Ascending aorta (tissue), 2 donors: ENCODE data around the gene BBX. TPM values are rescaled to one million over a fixed set of nuclear protein-coding genes. Genes with fewer than 3 reads are reported as not detected.
A peak's percentile ranks its signal among the peaks of the same experiment; 100 is the strongest.

Source experiments
- DNase-seq, 2 donors: peaks; one replicate each; pipeline ENCODE4 v3.0.0-alpha.2; 2019; ENCODE audit warnings: low spot score in 2 of 2
- H3K27ac ChIP-seq, 2 donors: fragments of 200-600 bp; sonication (generic); one replicate each; pipeline ENCODE4 v1.5.1; 2016 to 2017; ENCODE audit warnings: mild to moderate bottlenecking in 1 of 2
- H3K27me3 ChIP-seq: fragments of 200-600 bp; sonication (generic); one replicate; pipeline ENCODE4 v1.5.1; 2017
- H3K36me3 ChIP-seq, 2 donors: fragments of 200-600 bp; sonication (generic); one replicate each; pipeline ENCODE4 v1.5.1; 2016
- H3K4me1 ChIP-seq, 2 donors: fragments of 200-600 bp; sonication (generic); one replicate each; pipeline ENCODE4 v1.5.1; 2016 to 2017; ENCODE audit warnings: mild to moderate bottlenecking in 1 of 2
- H3K4me3 ChIP-seq, 2 donors: fragments of 200-600 bp; sonication (generic); one replicate each; pipeline ENCODE4 v1.5.1; 2016 to 2017; ENCODE audit warnings: mild to moderate bottlenecking in 1 of 2
- H3K9me3 ChIP-seq, 2 donors: fragments of 200-600 bp; sonication (generic); one replicate each; pipeline ENCODE4 v1.5.1; 2016
- CTCF ChIP-seq, 3 experiments: fragments of 200-600 bp in 2 of 3; fragments of 450-650 bp in 1 of 3; sonication (generic) in 2 of 3; IDR thresholded peaks; one replicate each; pipeline ENCODE4 v1.5.1; 2016 to 2019; ENCODE audit warnings: antibody characterized with exemption in 3 of 3, mild to moderate bottlenecking in 1 of 3, moderate library complexity in 1 of 3
- intact Hi-C: fragments of 100-400 bp; cut with DNase I; formaldehyde crosslinking; loops from one replicate; pipeline ENCODE4 v1.15.1; 2023
- total RNA-seq: library from RNA; depleted of rRNA; stranded (reverse); fragments of >200 nt; gene quantifications from one replicate; pipeline ENCODE4 v1.1.0, GENCODE V29; 2016

BBX gene
- total RNA-seq, 1 donor from 2014 or later, result 18.0 TPM

GRCh38 chr3:107657971-107658370 lies 135.2 kb downstream of the BBX start:
- H3K9me3 ChIP-seq, result no peaks in the 10 kb centered on the region
- no peak for DNase-seq
- no peaks in the 10 kb centered on the region for H3K36me3 ChIP-seq
- no peak overlapping the region for H3K27ac ChIP-seq
- peaks cover 3 to 17% of the 10 kb centered on the region in 2 donors for H3K4me1 ChIP-seq
- intact Hi-C loops, result loop anchor here (10.0 kb wide), 1 partner anchor 83 kb away; no protein-coding TSS in a partner anchor
- TF ChIP-seq CTCF (IDR thresholded peaks at IDR 0.05), result no peak
- H3K4me3 ChIP-seq, result no peak overlapping the region
- H3K27me3 ChIP-seq, result no peaks in the 10 kb centered on the region

- Histone ChIP-seq H3K36me3 (no peaks in the 10 kb centered on the region), H3K4me1 (peaks cover 3 to 33% of the 10 kb centered on the region in 2 donors), H3K9me3 (no peaks in the 10 kb centered on the region), H3K27me3 (no peaks in the 10 kb centered on the region), H3K4me3 (no peak overlapping the region), H3K27ac (no peak overlapping the region)
- TF ChIP-seq CTCF (IDR thresholded peaks at IDR 0.05), result peak; percentile 24 to 67 (median 56)
- DNase-seq, result no peak
- intact Hi-C loops, result loop anchor here (2.0 to 10.0 kb wide), 7 partner anchors 80 to 564 kb away; partner anchors contain the start of gene IFT57
These were observed 137.7 kb downstream of the BBX start for GRCh38 chr3:107660306-107660976.

- no peaks in the 10 kb centered on the region for H3K36me3 ChIP-seq
- H3K4me3 ChIP-seq, result peak overlapping the region; percentile 35 to 57
- intact Hi-C loops, result loop anchor here (2.0 to 10.0 kb wide), 8 partner anchors 15 to 563 kb away; partner anchors contain the start of gene IFT57
- H3K27ac ChIP-seq, result peak overlapping the region; percentile 76 to 80
- peaks cover 3 to 34% of the 10 kb centered on the region in 2 donors for H3K4me1 ChIP-seq
- TF ChIP-seq CTCF (IDR thresholded peaks at IDR 0.05), result no peak
- no peak for DNase-seq
- H3K9me3 ChIP-seq, result no peaks in the 10 kb centered on the region
- no peaks in the 10 kb centered on the region for H3K27me3 ChIP-seq
These were observed 138.8 kb downstream of the BBX start for GRCh38 chr3:107661447-107662123.

- no peaks in the 10 kb centered on the region for H3K36me3 ChIP-seq
- TF ChIP-seq CTCF (IDR thresholded peaks at IDR 0.05), result no peak
- H3K4me1 ChIP-seq, result peaks cover 3 to 34% of the 10 kb centered on the region in 2 donors
- H3K9me3 ChIP-seq, result no peaks in the 10 kb centered on the region
- peak in 1 of 2 donors; percentile 85 for DNase-seq
- intact Hi-C loops, result loop anchor here (2.0 to 10.0 kb wide), 7 partner anchors 15 to 563 kb away; partner anchors contain the start of gene IFT57
- peak overlapping the region; percentile 76 to 80 for H3K27ac ChIP-seq
- H3K4me3 ChIP-seq, result peak overlapping the region; percentile 35 to 57
- no peaks in the 10 kb centered on the region for H3K27me3 ChIP-seq
These were observed 139.4 kb downstream of the BBX start for GRCh38 chr3:107662124-107662507.

GRCh38 chr3:107662586-107662985 lies 139.8 kb downstream of the BBX start:
- H3K4me3 ChIP-seq, result peak overlapping the region; percentile 35 to 57
- peaks cover 3 to 34% of the 10 kb centered on the region in 2 donors for H3K4me1 ChIP-seq
- DNase-seq, result no peak
- no peaks in the 10 kb centered on the region for H3K27me3 ChIP-seq
- no peak for TF ChIP-seq CTCF (IDR thresholded peaks at IDR 0.05)
- H3K36me3 ChIP-seq, result no peaks in the 10 kb centered on the region
- H3K9me3 ChIP-seq, result no peaks in the 10 kb centered on the region
- intact Hi-C loops, result loop anchor here (2.0 to 10.0 kb wide), 7 partner anchors 14 to 562 kb away; partner anchors contain the start of gene IFT57
- H3K27ac ChIP-seq, result peak overlapping the region; percentile 76 to 80
